ENCODE measurements around the gene GPR75.
A peak's percentile ranks its signal among the peaks of the same experiment; 100 is the strongest.
"Not testable (repeated sequence)": the region's sequence is repeated elsewhere in the genome, so short reads cannot be mapped to it uniquely, and the experiment has no call there.

The GPR75 gene

GRCh38 chr2:53852532-53852931 lies 7.2 kb downstream of the GPR75 start:
- DNase-seq (ENCODE audit: low read depth in 2 of 2): no peak

DNA sequence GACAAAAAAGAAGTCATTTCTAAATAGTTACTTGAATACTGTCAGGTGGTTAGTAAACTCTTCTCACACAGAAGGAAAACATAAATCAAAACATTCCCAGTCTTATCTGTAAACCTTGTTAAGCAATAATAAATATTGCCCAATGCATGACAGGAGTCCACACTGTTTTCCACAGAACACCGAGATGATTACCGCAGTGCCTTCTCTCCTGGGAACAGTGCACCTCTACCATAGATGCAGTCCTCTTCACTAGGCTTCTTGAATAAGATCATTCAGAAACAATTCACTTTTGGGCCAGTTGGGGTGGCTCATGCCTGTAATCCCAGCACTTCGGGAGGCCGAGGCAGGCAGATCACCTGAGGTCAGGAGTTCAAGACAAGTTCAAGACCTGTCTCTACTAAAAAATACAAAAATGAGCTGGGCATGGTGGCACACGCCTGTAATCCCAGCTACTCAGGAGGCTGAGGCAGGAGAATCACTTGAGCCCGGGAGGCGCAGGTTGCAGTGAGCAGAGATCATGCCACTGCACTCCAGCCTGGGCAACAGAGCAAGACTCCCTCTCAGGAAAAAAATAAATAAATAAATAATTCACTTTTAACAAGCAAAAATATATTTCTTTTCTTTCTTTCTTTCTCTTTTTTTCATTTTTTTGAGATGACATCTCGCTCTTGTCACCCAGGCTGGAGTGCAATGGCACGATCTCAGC lies 8.6 kb downstream of the GPR75 start:
- not testable (repeated sequence) for DNase-seq (ENCODE audit: low read depth in 2 of 2)

DNA sequence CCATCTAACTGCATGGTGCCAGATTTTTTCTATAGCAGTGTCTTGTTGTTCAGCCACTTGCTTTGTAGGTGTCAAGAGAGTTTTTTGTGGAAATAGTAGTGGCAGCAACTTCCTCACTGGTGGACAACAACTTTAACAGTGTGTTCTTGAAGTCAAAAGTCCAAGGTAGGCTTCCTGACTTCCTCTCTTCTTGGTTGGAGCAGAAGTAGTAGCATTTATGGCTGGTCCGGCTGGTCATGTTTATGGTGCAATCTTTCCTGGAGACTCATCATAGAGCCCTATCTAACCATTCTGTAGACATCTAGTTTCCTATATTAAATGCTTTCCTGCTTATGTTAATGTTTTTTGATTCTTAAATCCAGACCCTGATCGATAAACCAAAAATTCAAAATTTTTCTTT lies 11.7 kb downstream of the GPR75 start:
- DNase-seq (ENCODE audit: low read depth in 2 of 2): no peak

GRCh38 chr2:53843595-53843994 lies 16.2 kb downstream of the GPR75 start:
- DNase-seq (ENCODE audit: low read depth in 2 of 2): no peak

GRCh38 chr2:53842891-53843290 lies 16.9 kb downstream of the GPR75 start:
- no peak for DNase-seq (ENCODE audit: low read depth in 2 of 2)

DNA sequence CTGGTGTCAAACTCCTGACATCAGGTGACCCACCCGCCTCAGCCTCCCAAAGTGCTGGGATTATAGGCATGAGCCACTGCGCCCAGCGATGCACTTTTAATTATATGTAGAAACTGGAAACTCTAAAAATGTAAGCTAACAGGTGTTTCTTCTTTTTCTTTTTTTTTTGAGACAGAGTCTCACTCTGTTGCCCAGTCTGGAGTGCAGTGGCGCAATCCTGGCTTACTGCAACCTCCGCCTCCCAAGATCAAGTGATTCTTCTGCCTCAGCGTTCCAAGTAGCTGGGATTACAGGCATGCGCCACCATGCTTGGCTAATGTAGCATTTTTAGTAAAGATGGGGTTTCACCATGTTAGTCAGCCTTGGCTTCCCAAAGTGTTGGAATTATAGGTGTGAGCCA lies 18.1 kb downstream of the GPR75 start:
- DNase-seq (ENCODE audit: low read depth in 2 of 2): not testable (repeated sequence)

DNA sequence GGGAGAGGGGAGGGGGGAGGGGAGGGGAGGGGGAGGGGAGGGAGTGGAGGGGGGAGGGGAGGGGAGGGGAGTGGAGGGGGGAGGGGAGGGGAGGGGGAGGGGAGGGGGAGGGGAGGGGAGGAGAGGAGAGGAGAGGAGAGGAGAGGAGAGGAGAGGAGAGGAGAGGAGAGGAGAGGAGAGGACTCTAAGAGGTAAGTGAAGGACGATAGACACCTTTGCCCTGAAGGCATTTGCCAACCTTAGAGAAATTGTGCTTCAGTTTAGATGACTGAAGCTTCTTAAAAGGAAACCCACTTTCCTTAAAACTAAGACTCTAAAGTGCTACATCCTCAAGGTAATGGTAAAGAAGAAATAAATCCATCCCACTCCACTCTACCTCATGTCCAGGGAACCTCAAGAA lies 19.2 kb downstream of the GPR75 start:
- DNase-seq (ENCODE audit: low read depth in 2 of 2): no peak

- DNase-seq (ENCODE audit: low read depth in 2 of 2): not testable (repeated sequence)
Measured at GRCh38 chr2:53829980-53830290, 29.8 kb downstream of the GPR75 start.

DNA sequence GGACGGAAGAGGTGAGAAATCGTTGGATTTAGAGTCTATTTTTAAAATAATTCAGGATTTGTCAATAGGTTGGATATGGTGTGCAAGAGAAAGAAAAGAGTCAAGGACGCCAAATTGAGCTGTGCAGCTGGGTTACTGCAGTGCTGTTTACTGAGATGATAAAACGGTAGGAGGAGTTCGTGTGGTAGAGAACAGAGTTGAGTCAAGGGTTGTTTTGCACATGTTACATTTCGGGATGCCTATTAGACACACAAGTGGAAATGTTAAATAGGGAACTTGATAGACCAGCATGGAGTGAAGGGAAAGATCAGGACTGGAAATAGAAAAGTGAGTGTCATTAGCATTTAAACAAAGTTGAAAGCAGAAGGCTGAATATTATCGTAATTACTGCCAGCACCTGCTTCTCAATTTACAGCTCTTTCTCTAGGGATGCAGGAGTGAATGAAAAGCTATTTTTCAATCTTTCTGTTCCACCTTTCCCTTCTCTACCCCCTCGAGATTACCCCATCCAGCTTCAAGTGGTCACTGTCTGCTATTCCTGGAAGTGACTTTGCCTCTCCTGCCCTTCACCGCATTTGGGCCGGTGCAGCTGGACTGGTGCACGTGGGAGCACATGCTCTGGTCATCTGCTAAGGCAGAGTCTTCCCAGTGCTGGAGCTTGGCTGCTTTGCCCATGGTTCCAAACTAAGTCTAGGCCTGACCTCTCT lies 30.3 kb downstream of the GPR75 start:
- no peak for DNase-seq (ENCODE audit: low read depth in 2 of 2)

GRCh38 chr2:53828331-53828730 lies 31.4 kb downstream of the GPR75 start:
- DNase-seq (ENCODE audit: low read depth in 2 of 2): no peak

- DNase-seq (ENCODE audit: low read depth in 2 of 2): no peak
Measured at GRCh38 chr2:53827398-53828175, 32.2 kb downstream of the GPR75 start.

GRCh38 chr2:53826587-53827397 lies 33.0 kb downstream of the GPR75 start:
- no peak for DNase-seq (ENCODE audit: low read depth in 2 of 2)

GRCh38 chr2:53826030-53826410 lies 33.7 kb downstream of the GPR75 start:
- DNase-seq (ENCODE audit: low read depth in 2 of 2): no peak

DNA sequence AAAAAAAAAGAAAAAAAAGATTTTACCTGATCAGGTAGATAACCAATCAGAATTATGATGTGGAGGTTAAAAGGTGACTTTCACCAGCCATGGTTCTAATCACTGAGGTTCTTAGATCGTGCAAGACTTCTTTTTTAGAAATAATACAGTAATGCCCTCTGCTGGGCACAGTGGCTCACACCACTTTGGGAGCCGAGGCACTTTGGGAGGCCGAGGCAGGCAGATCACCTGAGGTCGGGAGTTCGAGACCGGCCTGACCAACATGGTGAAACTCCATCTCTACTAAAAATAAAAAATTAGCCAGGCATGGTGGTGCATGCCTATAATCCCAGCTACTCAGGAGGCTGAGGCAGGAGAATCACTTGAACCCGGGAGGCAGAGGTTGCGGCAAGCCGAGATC lies 36.1 kb downstream of the GPR75 start:
- DNase-seq (ENCODE audit: low read depth in 2 of 2): peak in 1 of 2 donors; percentile 7

- DNase-seq (ENCODE audit: low read depth in 2 of 2): no peak
Measured at GRCh38 chr2:53821810-53822209, 38.0 kb downstream of the GPR75 start.

DNA sequence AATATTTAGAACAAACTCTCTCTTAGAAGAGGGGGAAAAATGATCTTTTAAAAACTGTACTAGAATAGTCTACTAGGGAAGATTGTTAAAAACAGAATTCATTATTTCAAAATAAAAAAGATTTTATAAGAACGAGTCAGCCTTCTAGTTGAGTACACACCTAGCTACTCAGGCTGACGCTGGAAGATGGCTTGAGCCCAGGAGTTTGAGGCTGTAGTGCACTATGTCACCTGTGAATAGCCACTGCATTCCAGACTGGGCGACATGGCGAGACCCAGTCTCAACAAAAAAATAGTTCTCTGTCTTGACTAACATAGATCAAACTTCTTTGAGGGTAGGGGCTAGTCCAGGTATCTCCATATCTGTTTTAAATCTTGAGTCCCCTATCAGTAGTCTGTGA lies 39.1 kb downstream of the GPR75 start:
- no peak for DNase-seq (ENCODE audit: low read depth in 2 of 2)

DNA sequence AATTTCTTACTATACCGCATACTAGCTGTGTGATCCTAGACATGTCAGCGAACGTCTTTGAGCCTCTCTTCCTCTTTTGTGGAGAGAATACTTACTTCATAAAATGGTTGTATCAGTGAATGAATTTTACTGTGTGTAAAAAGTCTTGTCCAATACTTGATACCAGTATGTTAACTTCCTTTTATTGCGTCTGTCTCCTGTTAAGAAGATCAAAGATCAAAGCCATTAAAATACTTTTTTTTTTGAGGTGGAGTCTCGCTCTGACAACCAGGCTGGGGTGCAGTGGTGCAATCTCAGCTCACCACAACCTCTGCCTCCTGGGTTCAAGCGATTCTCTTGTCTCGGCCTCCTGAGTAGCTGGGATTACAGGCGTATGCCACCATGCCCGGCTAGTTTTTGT lies 39.7 kb downstream of the GPR75 start:
- no peak for DNase-seq (ENCODE audit: low read depth in 2 of 2)

DNA sequence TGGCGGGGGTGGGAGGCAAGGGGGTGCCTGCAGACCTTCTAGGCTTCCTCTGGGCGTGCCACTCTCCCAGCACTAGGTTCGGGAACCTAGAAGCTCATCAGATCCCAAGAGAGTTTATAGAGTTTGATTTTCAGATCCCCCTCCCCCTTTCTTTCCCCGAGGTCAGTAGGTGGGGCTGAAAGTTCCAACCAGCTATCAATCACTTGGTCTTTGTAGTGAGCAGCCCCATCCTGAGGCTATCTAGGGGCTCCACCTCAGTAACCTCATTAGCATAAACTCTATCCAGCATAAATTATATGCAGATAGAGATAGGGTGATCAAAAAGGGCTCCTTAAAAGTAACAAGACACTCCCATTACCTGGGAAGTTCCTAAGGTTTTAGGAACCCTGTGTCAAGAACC lies 40.1 kb downstream of the GPR75 start:
- no peak for DNase-seq (ENCODE audit: low read depth in 2 of 2)

DNA sequence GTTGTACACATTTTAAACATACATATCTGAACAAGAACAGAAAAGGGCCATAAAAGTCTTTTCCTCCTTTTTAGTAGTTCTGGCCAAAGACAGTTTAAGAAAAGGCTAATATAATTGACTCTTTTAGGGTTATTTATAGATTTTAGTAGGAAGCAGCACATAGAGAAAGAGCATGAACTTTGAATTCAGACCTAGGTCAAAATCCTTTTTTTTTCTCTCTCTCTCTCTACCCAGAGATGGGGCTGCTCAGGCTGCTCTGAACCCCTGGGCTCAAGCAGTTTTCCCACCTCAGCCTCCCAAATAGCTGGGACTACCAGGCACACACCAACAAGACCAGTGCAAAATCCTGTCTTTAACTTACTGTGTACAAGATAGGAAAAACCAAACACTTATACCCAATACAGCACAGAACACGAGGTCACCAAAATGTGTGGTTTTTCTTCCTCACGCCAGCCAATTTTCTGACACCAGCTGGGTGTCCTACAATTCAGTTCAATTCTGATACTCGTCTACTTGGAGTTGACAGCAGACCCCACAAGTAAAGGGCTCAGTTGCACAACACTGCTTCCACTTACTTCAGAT lies 40.8 kb downstream of the GPR75 start:
- DNase-seq (ENCODE audit: low read depth in 2 of 2): no peak

GRCh38 chr2:53813151-53813550 lies 46.6 kb downstream of the GPR75 start:
- no peak for DNase-seq (ENCODE audit: low read depth in 2 of 2)

GRCh38 chr2:53811601-53812000 lies 48.2 kb downstream of the GPR75 start:
- no peak for DNase-seq (ENCODE audit: low read depth in 2 of 2)
